ENCODE results near the gene TUBA3D.
"Not testable (repeated sequence)": the region's sequence is repeated elsewhere in the genome, so short reads cannot be mapped to it uniquely, and the experiment has no call there.

TUBA3D gene

GRCh38 chr2:131503587-131503986 lies 27.7 kb downstream of the TUBA3D start:
- H3K9me3 ChIP-seq (ENCODE audit: insufficient read depth, low read length); H4K20me1 ChIP-seq (ENCODE audit: low read depth, low read length); H3K27ac ChIP-seq (ENCODE audit: low read depth, low read length); H3K9me2 ChIP-seq (replicated peaks; ENCODE audit: insufficient read depth, low read length); H3K9ac ChIP-seq (ENCODE audit: low read length); H3F3A ChIP-seq (ENCODE audit: insufficient read depth); H3K27me3 ChIP-seq (ENCODE audit: low read length); H3K4me3 ChIP-seq (ENCODE audit: insufficient read depth, low read length, poor library complexity, severe bottlenecking); H2AFZ ChIP-seq (ENCODE audit: low read depth, low read length, severe bottlenecking); H3K4me2 ChIP-seq (ENCODE audit: low read depth, low read length, poor library complexity, severe bottlenecking); H3K36me3 ChIP-seq (ENCODE audit: low read length): not testable (repeated sequence)
- peaks cover 11% of the 10 kb centered on the region; the same call in 1 of the 2 replicates for H3K79me2 ChIP-seq (ENCODE audit: insufficient read depth, low read length)

- H3K27me3 ChIP-seq (ENCODE audit: low read length); H3K27ac ChIP-seq (ENCODE audit: low read depth, low read length); H3K9ac ChIP-seq (ENCODE audit: low read length); H3F3A ChIP-seq (ENCODE audit: insufficient read depth); H3K36me3 ChIP-seq (ENCODE audit: low read length); H3K9me3 ChIP-seq (ENCODE audit: insufficient read depth, low read length); H3K4me3 ChIP-seq (ENCODE audit: insufficient read depth, low read length, poor library complexity, severe bottlenecking); H3K9me2 ChIP-seq (replicated peaks; ENCODE audit: insufficient read depth, low read length); H3K79me2 ChIP-seq (ENCODE audit: insufficient read depth, low read length); H2AFZ ChIP-seq (ENCODE audit: low read depth, low read length, severe bottlenecking); H3K4me2 ChIP-seq (ENCODE audit: low read depth, low read length, poor library complexity, severe bottlenecking); H4K20me1 ChIP-seq (ENCODE audit: low read depth, low read length): not testable (repeated sequence)
Measured at GRCh38 chr2:131504082-131504750, 28.3 kb downstream of the TUBA3D start.

DNA sequence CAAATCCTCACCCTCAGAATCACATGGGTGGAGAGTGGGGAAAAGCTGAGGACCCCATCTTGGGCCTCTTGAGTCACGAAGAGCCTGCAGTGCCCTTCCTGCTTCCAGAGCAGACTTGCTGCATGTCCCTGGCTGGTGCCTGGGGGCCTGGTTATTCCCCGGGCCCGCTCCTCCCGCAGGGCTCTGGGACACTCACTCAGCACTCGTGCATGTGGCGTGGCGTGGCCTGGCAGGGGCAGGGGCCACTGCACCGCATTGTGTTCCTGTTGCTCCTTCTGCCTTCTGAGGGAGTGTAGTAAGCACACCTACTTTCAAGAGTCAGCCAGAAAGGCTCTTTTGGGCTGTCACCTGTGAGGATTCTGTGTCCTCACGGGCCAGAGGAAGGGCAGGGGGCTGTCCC lies 33.7 kb downstream of the TUBA3D start:
- no peaks in the 10 kb centered on the region for H3K9me3 ChIP-seq (ENCODE audit: insufficient read depth, low read length)
- no peaks in the 10 kb centered on the region for H3K9me2 ChIP-seq (replicated peaks; ENCODE audit: insufficient read depth, low read length)
- no peaks in the 10 kb centered on the region for H3K36me3 ChIP-seq (ENCODE audit: low read length)
- H3K79me2 ChIP-seq (ENCODE audit: insufficient read depth, low read length): no peaks in the 10 kb centered on the region
- no peaks in the 10 kb centered on the region for H4K20me1 ChIP-seq (ENCODE audit: low read depth, low read length)
- H2AFZ ChIP-seq (ENCODE audit: low read depth, low read length, severe bottlenecking): no peak overlapping the region
- no peaks in the 10 kb centered on the region for H3K27me3 ChIP-seq (ENCODE audit: low read length)
- no peak overlapping the region for H3K9ac ChIP-seq (ENCODE audit: low read length)
- H3K4me2 ChIP-seq (ENCODE audit: low read depth, low read length, poor library complexity, severe bottlenecking): no peak overlapping the region
- TF ChIP-seq, protein P1, sequence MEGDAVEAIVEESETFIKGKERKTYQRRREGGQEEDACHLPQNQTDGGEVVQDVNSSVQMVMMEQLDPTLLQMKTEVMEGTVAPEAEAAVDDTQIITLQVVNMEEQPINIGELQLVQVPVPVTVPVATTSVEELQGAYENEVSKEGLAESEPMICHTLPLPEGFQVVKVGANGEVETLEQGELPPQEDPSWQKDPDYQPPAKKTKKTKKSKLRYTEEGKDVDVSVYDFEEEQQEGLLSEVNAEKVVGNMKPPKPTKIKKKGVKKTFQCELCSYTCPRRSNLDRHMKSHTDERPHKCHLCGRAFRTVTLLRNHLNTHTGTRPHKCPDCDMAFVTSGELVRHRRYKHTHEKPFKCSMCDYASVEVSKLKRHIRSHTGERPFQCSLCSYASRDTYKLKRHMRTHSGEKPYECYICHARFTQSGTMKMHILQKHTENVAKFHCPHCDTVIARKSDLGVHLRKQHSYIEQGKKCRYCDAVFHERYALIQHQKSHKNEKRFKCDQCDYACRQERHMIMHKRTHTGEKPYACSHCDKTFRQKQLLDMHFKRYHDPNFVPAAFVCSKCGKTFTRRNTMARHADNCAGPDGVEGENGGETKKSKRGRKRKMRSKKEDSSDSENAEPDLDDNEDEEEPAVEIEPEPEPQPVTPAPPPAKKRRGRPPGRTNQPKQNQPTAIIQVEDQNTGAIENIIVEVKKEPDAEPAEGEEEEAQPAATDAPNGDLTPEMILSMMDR (IDR thresholded peaks at IDR 0.05; ENCODE audit: insufficient read depth, low read length, poor library complexity, severe bottlenecking): no peak
- no peak for TF ChIP-seq EZH2phosphoT487 (conservative IDR thresholded peaks at IDR 0.05; ENCODE audit: low read length)
- H3K4me3 ChIP-seq (ENCODE audit: insufficient read depth, low read length, poor library complexity, severe bottlenecking): no peak overlapping the region
- no peaks in the 10 kb centered on the region for H3F3A ChIP-seq (ENCODE audit: insufficient read depth)
- H3K27ac ChIP-seq (ENCODE audit: low read depth, low read length): no peak overlapping the region

DNA sequence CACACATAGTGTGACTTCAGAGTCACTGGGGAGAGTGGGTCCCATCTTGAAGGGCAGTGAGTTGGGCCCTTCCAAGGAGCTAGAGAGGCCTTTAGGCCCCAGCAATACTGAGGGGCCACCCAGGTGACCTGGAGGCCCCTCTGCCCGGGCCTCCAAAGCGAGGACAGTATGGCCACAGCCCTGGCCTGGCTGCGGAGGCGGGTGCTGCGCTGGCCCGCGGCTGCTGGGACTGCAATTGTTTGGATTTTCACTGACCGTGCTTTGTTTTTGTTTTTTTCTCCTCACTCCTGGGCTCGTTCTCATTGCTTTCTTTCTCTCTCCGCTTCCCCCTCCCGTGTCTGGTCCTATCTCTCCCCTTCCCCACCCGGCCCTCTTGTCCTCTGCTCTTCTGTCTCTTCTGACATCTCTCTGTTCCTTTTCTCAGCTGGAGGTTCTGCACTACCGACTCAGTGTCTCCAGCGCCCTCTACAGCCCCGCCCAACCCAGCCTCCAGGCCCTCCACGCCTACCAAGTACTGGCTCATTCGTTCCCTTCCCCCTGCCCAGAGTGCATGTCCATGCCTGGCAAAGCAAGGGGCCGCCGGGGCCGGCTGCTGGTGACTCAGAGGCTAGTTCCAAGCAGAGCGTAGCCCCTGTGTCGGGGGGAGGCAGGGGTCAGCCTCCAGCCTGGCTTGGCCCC lies 35.5 kb downstream of the TUBA3D start:
- H3K36me3 ChIP-seq (ENCODE audit: low read length); H2AFZ ChIP-seq (ENCODE audit: low read depth, low read length, severe bottlenecking); H3K4me2 ChIP-seq (ENCODE audit: low read depth, low read length, poor library complexity, severe bottlenecking); H3K79me2 ChIP-seq (ENCODE audit: insufficient read depth, low read length); H3K27me3 ChIP-seq (ENCODE audit: low read length); H4K20me1 ChIP-seq (ENCODE audit: low read depth, low read length); H3K9me3 ChIP-seq (ENCODE audit: insufficient read depth, low read length); H3K27ac ChIP-seq (ENCODE audit: low read depth, low read length); H3F3A ChIP-seq (ENCODE audit: insufficient read depth); H3K9ac ChIP-seq (ENCODE audit: low read length); H3K4me3 ChIP-seq (ENCODE audit: insufficient read depth, low read length, poor library complexity, severe bottlenecking); H3K9me2 ChIP-seq (replicated peaks; ENCODE audit: insufficient read depth, low read length): not testable (repeated sequence)

- H3K9me2 ChIP-seq (replicated peaks; ENCODE audit: insufficient read depth, low read length); H3K4me2 ChIP-seq (ENCODE audit: low read depth, low read length, poor library complexity, severe bottlenecking); H4K20me1 ChIP-seq (ENCODE audit: low read depth, low read length); H3K27ac ChIP-seq (ENCODE audit: low read depth, low read length); H3K9ac ChIP-seq (ENCODE audit: low read length); H3K4me3 ChIP-seq (ENCODE audit: insufficient read depth, low read length, poor library complexity, severe bottlenecking); H3F3A ChIP-seq (ENCODE audit: insufficient read depth); H3K9me3 ChIP-seq (ENCODE audit: insufficient read depth, low read length); H3K27me3 ChIP-seq (ENCODE audit: low read length); H2AFZ ChIP-seq (ENCODE audit: low read depth, low read length, severe bottlenecking); H3K36me3 ChIP-seq (ENCODE audit: low read length); H3K79me2 ChIP-seq (ENCODE audit: insufficient read depth, low read length): not testable (repeated sequence)
Measured at GRCh38 chr2:131511969-131512870, 36.3 kb downstream of the TUBA3D start.

GRCh38 chr2:131514408-131515166 lies 38.7 kb downstream of the TUBA3D start:
- H3K4me2 ChIP-seq (ENCODE audit: low read depth, low read length, poor library complexity, severe bottlenecking); H3K9me3 ChIP-seq (ENCODE audit: insufficient read depth, low read length); H2AFZ ChIP-seq (ENCODE audit: low read depth, low read length, severe bottlenecking); H3K79me2 ChIP-seq (ENCODE audit: insufficient read depth, low read length); H4K20me1 ChIP-seq (ENCODE audit: low read depth, low read length); H3K27me3 ChIP-seq (ENCODE audit: low read length); H3K4me3 ChIP-seq (ENCODE audit: insufficient read depth, low read length, poor library complexity, severe bottlenecking); H3K27ac ChIP-seq (ENCODE audit: low read depth, low read length); H3K36me3 ChIP-seq (ENCODE audit: low read length); H3K9me2 ChIP-seq (replicated peaks; ENCODE audit: insufficient read depth, low read length); H3K9ac ChIP-seq (ENCODE audit: low read length); H3F3A ChIP-seq (ENCODE audit: insufficient read depth): not testable (repeated sequence)

Data from SU-DHL-6 (cell line).